GM12878 (cell line): ENCODE results near the gene SOX6.

Experiments
- FOXM1 ChIP-seq: IDR thresholded peaks from 2 replicates; pipeline ENCODE4 v1.6.1; 2012; ENCODE audit warnings: low read depth, mild to moderate bottlenecking, inconsistent platforms, low read length, moderate library complexity
- GABPA ChIP-seq: IDR thresholded peaks from 2 replicates; pipeline ENCODE4 v1.6.1; 2014; ENCODE audit warnings: antibody characterized with exemption, low read depth, mild to moderate bottlenecking, inconsistent platforms
- HDAC6 ChIP-seq: fragments of 200-600 bp; sonication (generic); IDR thresholded peaks from one replicate; pipeline ENCODE4 v1.8.0; 2017; ENCODE audit warnings: antibody characterized with exemption; ENCODE audit not compliant: unreplicated experiment
- MXI1 ChIP-seq: fragments of 150-350 bp; IDR thresholded peaks from 2 replicates; pipeline ENCODE4 v1.6.1; 2011; ENCODE audit warnings: low read depth, mild to moderate bottlenecking, inconsistent platforms, low read length, improper control_type of control experiment
- NFXL1 ChIP-seq: fragments of 450-650 bp; IDR thresholded peaks from 2 replicates; pipeline ENCODE4 v1.6.1; 2017; ENCODE audit warnings: antibody characterized with exemption, mild to moderate bottlenecking, borderline replicate concordance
- NR2C2 ChIP-seq: IDR thresholded peaks from 2 replicates; pipeline ENCODE4 v1.6.1; 2011; ENCODE audit warnings: borderline replicate concordance, low read depth; ENCODE audit not compliant: control insufficient read depth, insufficient read length
- POU2F2 ChIP-seq: IDR thresholded peaks from 3 replicates; pipeline ENCODE4 v1.6.1; 2011; ENCODE audit warnings: low read depth, mild to moderate bottlenecking, low read length, borderline replicate concordance
- RBBP5 ChIP-seq: fragments of 200-600 bp; sonication (generic); conservative IDR thresholded peaks from 2 replicates; pipeline ENCODE4 v1.6.1; 2016
- SP1 ChIP-seq: IDR thresholded peaks from one replicate; pipeline ENCODE4 v1.6.1; 2011; ENCODE audit warnings: low read depth, low read length
- TARDBP ChIP-seq: IDR thresholded peaks from 2 replicates; pipeline ENCODE4 v1.6.1; 2016; ENCODE audit warnings: borderline replicate concordance

DNA sequence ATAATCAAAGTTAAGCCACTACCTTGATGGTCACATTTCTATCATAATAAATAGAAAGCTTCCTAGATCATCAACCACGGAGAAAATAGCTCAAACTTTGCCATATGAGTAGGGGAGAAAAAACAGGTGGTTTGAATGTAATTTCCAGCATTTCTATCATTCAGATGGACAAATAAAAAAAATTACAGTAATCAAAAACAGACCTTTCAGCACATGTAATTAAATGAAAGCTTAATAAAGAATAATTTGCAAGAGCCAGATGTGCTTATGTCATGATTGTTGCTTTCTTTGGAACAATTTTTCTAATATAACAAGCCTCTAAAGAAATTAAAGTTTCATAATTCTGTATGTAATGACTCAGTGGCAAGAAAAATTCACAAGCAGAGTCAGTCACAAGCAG lies 297.0 kb downstream of the SOX6 start:
- TF ChIP-seq NR2C2, result no peak
- TF ChIP-seq SP1, result no peak
- TF ChIP-seq GABPA, result no peak
- no peak for TF ChIP-seq MXI1
- no peak for TF ChIP-seq HDAC6
- TF ChIP-seq NFXL1, result no peak
- TF ChIP-seq RBBP5, result no peak
- TF ChIP-seq FOXM1, result no peak
- TF ChIP-seq TARDBP, result no peak
- TF ChIP-seq POU2F2, result no peak
